ENCODE results near the gene TLCD3B. TPM values are rescaled to one million over a fixed set of nuclear protein-coding genes. Genes with fewer than 3 reads are reported as not detected.

Gene TLCD3B
- total and polyA plus RNA-seq, 2 of the 4 experiments (the other 2 are of a cell fraction): 0.19 TPM; not detected in 1

GRCh38 chr16:30026449-30026848 lies 4.6 kb downstream of the TLCD3B start (continued):
- TF ChIP-seq CEBPB (IDR thresholded peaks at IDR 0.05; ENCODE audit: low read depth, low read length): no peak
- TF ChIP-seq RCOR1 (IDR thresholded peaks at IDR 0.05; ENCODE audit: insufficient replicate concordance, low read length): no peak

GRCh38 chr16:30025574-30025973 lies 5.5 kb downstream of the TLCD3B start:
- no peak overlapping the region for H4K5ac ChIP-seq (ENCODE audit: low read depth, low read length)
- no TSS peak for BruUV-seq (replicated peaks)
- no peak overlapping the region for H2AK9ac ChIP-seq (replicated peaks; ENCODE audit: low read depth, low read length, poor library complexity)
- H3K27ac ChIP-seq (ENCODE audit: insufficient read depth, low read length): no peak overlapping the region
- H3K56ac ChIP-seq (ENCODE audit: extremely low read depth, insufficient read depth, low read length): no peak overlapping the region
- no peak overlapping the region for H3K4me2 ChIP-seq (ENCODE audit: low read depth, low read length)
- in situ Hi-C loops (cut with MboI; ENCODE audit: low sequenced_read_pairs): loop anchor here (10.0 kb wide), 1 partner anchor 331 kb away; no protein-coding TSS in a partner anchor
- DNase-seq (no peak), ATAC-seq (ENCODE audit: low read depth) (no peak)
- H3K18ac ChIP-seq (ENCODE audit: low read depth, low read length): no peak overlapping the region
- CTCF ChIA-PET: no interaction called here
- H2BK15ac ChIP-seq (ENCODE audit: low read depth, low read length): no peak overlapping the region
- H3K4me1 ChIP-seq (ENCODE audit: control insufficient read depth, insufficient read depth, low read length): no peaks in the 10 kb centered on the region
- peaks cover 9% of the 10 kb centered on the region; the same call in 1 of the 2 replicates for H4K20me1 ChIP-seq (ENCODE audit: insufficient read depth, low read length)
- no peak overlapping the region for H2AK5ac ChIP-seq (ENCODE audit: low read depth, low read length)
- H3K9me1 ChIP-seq (ENCODE audit: insufficient read depth, low read length): no peaks in the 10 kb centered on the region
- no peak overlapping the region for H3K23ac ChIP-seq (ENCODE audit: low read depth, low read length)
- H3K27me3 ChIP-seq (ENCODE audit: control insufficient read depth, insufficient read depth, low read length): peaks cover 62% of the 10 kb centered on the region
- no peak overlapping the region for H2BK120ac ChIP-seq (ENCODE audit: low read depth, low read length)
- no peak overlapping the region for H3K14ac ChIP-seq (replicated peaks; ENCODE audit: low read depth, low read length)
- no peak overlapping the region for H3K4ac ChIP-seq (ENCODE audit: low read depth, low read length)
- H4K8ac ChIP-seq (ENCODE audit: low read depth in 2 of 2, low read length in 2 of 2): no peak overlapping the region
- H2BK5ac ChIP-seq (ENCODE audit: low read depth, low read length, poor library complexity, severe bottlenecking): no peak overlapping the region
- H4K91ac ChIP-seq (ENCODE audit: insufficient read depth, low read depth, low read length): no peak overlapping the region
- no peak for TF ChIP-seq RAD21 (IDR thresholded peaks at IDR 0.05; ENCODE audit: low read length)
- no peak for TF ChIP-seq ELK1 (IDR thresholded peaks at IDR 0.05; ENCODE audit: borderline replicate concordance, low read depth, low read length)
- TF ChIP-seq MXI1 (IDR thresholded peaks at IDR 0.05; ENCODE audit: borderline replicate concordance, low read depth, low read length): no peak
- TF ChIP-seq NFE2L2 (IDR thresholded peaks at IDR 0.05; ENCODE audit: low read depth, low read length): no peak
- TF ChIP-seq CEBPB (IDR thresholded peaks at IDR 0.05; ENCODE audit: low read depth, low read length): no peak
- no peak for TF ChIP-seq RFX5 (IDR thresholded peaks at IDR 0.05; ENCODE audit: low read depth, low read length)
- TF ChIP-seq RCOR1 (IDR thresholded peaks at IDR 0.05; ENCODE audit: insufficient replicate concordance, low read length): no peak
- no peak overlapping the region for H3K4me3 ChIP-seq (ENCODE audit: insufficient read depth, low read depth, low read length)
- WGBS, 2 experiments (ENCODE audit: extremely low coverage in 2 of 2, insufficient read length in 1 of 2): no CpG with 5 or more reads among the region's 7 CpGs
- no peak overlapping the region for H2BK20ac ChIP-seq (ENCODE audit: low read depth, low read length)
- no peaks in the 10 kb centered on the region for H3K36me3 ChIP-seq (ENCODE audit: control insufficient read depth, insufficient read depth, low read length)
- H2AFZ ChIP-seq (replicated peaks; ENCODE audit: low read length, poor library complexity): no peak overlapping the region
- no peak overlapping the region for H3K9ac ChIP-seq (ENCODE audit: low read depth, low read length)
- intact Hi-C loops (cut with micrococcal nuclease): no loop called here
- dilution Hi-C loops (cut with HindIII; ENCODE audit: low sequenced_read_pairs, unreplicated experiment): no loop called here
- POLR2A ChIA-PET (ENCODE audit: unreplicated experiment): no interaction called here
- no peaks in the 10 kb centered on the region for H3K79me1 ChIP-seq (ENCODE audit: low read depth in 1 of 2, low read length in 2 of 2)
- H3K9me3 ChIP-seq (ENCODE audit: control insufficient read depth, insufficient read depth, low read length): no peaks in the 10 kb centered on the region
